Hypothalamus (tissue), 51 donors: Measurements from ENCODE around the gene CTDSP2.
"Not testable (repeated sequence)": the region's sequence is repeated elsewhere in the genome, so short reads cannot be mapped to it uniquely, and the experiment has no call there.

Experiments
- DNase-seq, 51 donors: peaks; one replicate each; lab custom pipeline; 2025; lab: John Stamatoyannopoulos, UW

The CTDSP2 gene

GRCh38 chr12:57820119-57820518 lies 26.4 kb downstream of the CTDSP2 start:
- DNase-seq: not testable (repeated sequence)

DNA sequence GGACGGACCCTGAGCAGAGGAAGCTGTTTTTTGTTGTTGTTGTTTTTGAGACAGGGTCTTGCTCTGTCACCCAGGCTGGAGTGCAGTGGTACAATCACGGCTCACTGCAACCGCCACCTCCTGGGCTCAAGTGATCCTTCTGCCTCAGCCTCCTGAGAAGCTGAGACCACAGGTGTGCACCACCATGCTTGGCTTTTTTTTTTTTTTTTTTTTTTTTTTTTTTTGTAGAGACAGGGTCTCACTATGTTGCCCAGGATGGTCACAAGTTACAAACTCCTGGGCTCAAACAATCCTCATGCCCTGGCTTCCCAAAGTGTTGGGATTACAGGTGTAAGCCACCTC lies 28.6 kb downstream of the CTDSP2 start:
- DNase-seq: not testable (repeated sequence)

DNA sequence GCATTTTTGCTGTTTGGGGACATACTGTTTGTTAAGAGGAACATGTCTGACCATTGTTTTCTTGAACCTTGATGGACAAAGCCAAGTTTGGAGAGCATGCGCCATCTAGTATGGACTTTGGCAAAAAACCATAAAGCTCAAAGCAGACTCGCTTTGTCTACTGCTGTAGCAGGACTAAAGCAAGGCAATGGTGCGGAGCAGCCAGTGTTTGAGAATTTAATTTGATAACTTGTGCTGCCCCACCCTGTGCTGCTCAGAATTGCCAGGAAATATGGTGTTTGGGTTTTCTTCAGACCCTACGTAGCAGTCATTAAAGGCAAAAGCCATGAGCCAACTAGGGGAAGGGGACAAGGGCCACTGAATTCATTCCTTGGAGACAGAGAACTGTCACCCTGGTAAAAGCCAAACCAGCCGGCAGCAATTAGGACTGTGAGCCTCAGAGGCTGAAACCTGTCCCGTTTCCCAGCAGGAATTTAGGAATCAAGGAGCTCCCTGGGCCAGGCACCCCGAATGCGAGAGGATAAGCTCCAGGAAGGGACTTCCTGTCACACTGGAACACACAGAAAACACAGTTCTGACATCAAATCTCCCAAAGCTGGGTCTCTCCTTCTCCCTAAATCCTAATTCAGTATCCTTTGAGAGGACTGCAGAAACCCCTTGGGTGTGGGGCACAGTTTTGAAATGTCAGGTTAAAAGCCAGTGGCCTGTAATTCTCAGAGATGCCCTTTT lies 29.1 kb downstream of the CTDSP2 start:
- DNase-seq: peak in 1 of 51 donors; percentile 40

GRCh38 chr12:57816855-57817151 lies 29.7 kb downstream of the CTDSP2 start:
- DNase-seq: no peak

DNA sequence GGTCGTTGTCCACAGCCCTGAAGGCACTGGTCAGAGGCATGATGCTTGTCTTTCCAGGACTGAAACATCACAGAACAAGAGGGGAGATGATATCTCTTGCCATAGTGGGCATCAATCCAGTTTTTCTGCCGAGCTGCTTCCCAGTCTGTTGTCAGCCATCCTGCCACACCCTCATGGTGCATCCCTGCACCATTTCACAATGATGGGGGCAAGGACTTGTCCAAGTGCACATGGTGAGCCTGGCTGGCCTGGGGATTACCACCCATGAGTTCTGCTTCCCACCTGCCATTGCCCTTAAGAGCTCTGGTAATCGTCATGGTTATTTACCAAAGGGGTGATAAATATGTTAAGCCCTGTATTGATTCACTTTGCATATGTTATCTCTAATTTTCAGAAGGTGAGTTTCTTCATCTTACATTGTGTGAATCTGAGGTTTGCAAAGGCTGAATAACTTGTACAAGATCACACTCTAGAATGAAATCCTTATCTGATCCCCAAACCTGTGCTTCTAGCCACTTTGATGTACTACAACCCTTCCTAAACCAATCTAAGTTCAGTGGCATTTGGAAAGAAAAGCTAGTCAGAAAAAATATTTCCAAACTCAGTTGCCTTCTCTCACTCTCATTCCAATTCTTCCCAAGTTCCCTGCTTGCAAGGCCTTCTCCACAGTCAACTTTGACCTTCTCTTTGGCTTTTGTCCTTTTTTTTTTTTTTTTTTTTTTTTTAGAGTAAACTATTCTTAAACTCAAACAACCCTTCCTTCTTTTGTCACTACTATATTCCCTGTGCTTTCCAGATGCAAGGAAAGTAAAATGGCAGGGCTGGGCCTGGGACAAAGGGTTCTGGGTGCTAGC lies 30.3 kb downstream of the CTDSP2 start:
- no peak for DNase-seq

- no peak for DNase-seq
Measured at GRCh38 chr12:57815177-57816000, 31.1 kb downstream of the CTDSP2 start.

GRCh38 chr12:57813971-57814772 lies 32.4 kb downstream of the CTDSP2 start:
- DNase-seq: no peak

DNA sequence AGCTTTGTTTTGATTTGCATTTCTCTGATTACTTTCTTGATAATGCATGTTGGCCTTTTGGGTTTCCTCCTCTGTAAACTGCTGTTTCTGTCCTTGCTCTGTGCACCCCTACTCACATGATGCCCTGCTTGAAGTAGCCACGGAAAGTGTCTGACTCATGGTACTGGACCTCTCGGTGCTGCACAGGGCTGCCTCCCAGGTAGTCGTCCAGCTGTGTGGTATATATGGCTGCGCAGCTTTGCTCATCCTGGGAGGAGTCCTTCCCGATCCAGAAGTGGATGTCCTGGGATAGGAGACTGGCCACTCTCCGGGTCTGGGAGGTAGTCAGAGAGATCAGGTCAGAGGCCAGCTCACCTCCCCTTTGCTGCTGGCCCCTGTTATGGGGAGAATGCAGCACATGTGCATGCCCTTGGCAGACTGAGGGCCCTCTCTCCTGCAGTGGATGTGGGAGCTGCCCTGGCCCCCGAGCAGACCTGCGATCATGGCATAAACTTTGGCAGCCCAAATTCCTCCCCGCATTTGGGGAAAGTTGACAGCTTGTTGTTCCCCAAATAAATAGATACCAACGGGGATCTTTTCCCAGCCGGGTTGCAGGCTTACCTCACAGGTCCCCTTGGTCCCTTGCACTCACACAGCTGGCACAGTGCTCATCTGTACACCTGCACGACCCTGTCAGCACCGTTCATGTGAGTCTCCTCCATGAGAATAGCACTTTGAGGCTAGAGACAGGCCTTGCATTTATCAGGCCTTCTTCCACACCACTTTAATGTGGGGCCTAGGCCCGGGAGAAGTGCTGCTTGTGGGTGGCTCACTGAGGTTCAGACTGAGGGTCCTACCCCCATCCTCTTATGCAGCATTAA lies 33.2 kb downstream of the CTDSP2 start:
- no peak for DNase-seq

DNA sequence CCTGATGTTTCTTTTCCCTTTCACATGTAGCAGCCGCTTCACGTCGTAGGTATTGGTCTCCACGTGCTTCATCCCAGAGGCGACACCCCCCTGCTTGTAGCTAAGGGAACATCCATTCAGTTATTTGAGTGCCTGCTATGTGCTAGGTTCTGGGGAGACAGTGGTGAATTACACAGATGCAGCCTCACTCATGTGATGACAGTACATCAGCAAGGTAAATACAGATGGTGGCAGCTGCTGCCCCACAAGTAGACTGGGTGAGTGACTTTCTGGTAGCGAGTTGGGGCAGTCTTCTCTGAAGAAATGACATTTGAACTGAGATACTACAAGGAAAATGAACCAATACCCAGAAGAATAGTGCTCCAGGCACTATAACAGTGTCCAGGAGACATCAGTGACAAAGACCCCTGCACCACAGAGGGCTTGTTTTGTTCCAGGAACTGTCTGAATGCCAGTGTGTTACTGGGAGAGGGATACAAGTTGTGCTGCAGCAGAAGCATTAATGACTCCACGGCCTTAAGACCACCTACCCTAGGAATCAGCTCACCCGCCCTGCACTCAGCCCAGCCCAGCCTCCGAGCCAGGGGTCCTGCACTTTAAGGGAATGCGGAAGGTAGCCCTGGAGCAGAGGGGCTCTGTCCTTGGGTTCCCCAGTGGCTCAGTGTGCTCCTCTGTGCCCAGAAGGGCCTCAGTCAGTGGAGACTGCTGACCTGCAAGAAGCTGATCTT lies 35.3 kb downstream of the CTDSP2 start:
- no peak for DNase-seq

DNA sequence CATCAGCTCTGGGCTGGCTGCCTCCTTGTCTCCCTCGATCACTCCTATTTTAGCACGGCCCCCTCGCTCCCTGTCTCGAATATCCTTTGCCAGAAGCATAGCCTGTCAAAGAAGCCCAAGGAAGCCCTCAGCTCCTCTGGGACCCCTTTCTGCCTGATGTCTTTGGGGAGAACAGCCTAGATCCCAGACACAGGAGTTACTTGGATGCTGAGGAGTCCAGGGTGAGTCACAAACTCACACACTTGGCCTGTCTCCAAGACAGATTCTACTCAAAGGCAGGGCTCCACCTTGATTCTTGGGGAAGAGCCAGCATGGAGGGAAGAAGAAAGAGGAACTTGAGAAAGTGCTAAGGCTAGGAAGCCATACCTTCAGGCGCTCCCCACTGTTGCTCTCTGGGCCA lies 36.1 kb downstream of the CTDSP2 start:
- DNase-seq: no peak

GRCh38 chr12:57809425-57809824 lies 37.1 kb downstream of the CTDSP2 start:
- DNase-seq: no peak

GRCh38 chr12:57808351-57808750 lies 38.2 kb downstream of the CTDSP2 start:
- no peak for DNase-seq

DNA sequence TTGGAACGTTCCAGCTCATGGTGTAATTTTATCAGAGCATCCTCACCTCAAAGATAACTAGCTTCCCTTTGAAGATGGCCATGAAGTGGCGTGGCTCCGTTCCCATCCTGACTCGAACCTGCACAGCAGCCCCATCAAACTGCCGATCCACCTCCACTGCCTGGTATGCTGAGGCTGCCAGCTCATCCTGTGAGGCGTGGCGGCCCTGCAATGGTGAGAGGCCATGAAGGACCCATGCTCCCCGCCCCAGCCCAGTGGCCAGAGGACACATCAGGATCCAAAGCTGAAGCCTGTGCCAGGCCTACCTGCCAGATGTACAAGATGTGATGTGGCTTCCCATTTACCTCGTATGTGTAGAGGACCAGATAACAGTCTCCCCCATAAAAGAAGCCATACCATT lies 39.2 kb downstream of the CTDSP2 start:
- DNase-seq: no peak

DNA sequence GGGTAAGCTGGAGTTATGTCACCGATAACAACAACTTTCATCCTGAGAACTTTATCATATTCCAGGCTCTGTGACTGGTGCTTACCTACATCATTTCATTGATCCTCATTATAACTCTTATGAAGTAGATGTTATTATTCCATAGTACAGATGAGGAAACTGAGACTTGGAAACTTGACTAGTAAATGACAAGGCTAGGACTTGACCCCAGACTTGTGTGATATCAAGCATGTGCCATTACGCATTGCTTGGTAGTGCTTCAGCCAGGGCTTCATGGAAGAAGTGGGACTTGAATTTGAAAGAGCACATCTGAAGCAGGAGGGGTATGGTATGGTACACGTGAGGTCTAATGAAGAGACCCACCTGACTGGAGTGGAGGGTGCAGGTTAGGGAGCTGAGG lies 39.9 kb downstream of the CTDSP2 start:
- DNase-seq: no peak

- peak in 11 of 51 donors; percentile 8 to 29 (median 19) for DNase-seq
Measured at GRCh38 chr12:57803319-57803893, 43.1 kb downstream of the CTDSP2 start.

- no peak for DNase-seq
Measured at GRCh38 chr12:57802607-57803006, 43.9 kb downstream of the CTDSP2 start.

DNA sequence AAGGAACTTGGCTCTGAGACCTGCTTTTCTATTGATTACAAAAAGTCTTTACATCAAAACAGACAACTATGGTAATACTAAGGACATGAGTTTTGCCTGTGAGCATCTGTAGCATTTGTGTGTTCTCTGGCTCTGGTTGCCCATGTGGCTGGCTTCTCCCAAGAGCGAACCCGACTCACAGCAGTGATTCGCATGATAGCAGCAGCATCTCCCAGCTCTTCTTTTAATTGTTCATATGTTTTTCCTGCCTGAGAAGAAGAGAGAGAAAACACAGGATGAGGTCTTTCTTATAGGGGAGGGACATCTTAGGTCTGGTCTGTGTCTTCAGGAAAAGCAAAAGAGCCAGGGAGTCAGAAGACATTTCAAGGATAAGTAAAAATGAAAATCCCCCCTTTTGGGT lies 45.6 kb downstream of the CTDSP2 start:
- no peak for DNase-seq

- DNase-seq: no peak
Measured at GRCh38 chr12:57797933-57798332, 48.6 kb downstream of the CTDSP2 start.

- no peak for DNase-seq
Measured at GRCh38 chr12:57796996-57797395, 49.5 kb downstream of the CTDSP2 start.
